K562 (cell line): Measurements from ENCODE around the gene GPC2. TPM values are rescaled to one million over a fixed set of nuclear protein-coding genes. Genes with fewer than 3 reads are reported as not detected.

ENCODE experiments used
- DPF2 ChIP-seq: fragments of 450-650 bp; IDR thresholded peaks from 2 replicates; pipeline ENCODE4 v1.6.1; 2016
- NCOA2 ChIP-seq, 2 experiments: fragments of 450-650 bp; IDR thresholded peaks; 2 replicates each; pipeline ENCODE4 v1.6.1; 2018; ENCODE audit warnings: mild to moderate bottlenecking in 2 of 2, moderate library complexity in 1 of 2; ENCODE audit not compliant: partially characterized antibody in 2 of 2
- ZNF354B ChIP-seq: fragments of 250-450 bp; sonication (Bioruptor Pico); IDR thresholded peaks from 2 replicates; pipeline ENCODE4 v1.4.0; 2020
- polyA plus RNA-seq, 8 experiments: library from polyadenylated mRNA; depleted of rRNA in 4 of 8; stranded (reverse) in 5 of 8; unstranded in 3 of 8; fragments of >200 nt; fragmentation: Nextera tagmentation in 2 of 8; fragmentation: Illumina TruSeq in 1 of 8; extraction: Ambion mirVana in 2 of 8; extraction: Trizol in 1 of 8; gene quantifications; 2 replicates each; pipeline versions ENCODE4 v1.2.1 to v1.2.3, GENCODE V29; 2011 to 2014; ENCODE audit warnings: inconsistent platforms in 1 of 8, missing spikeins in 1 of 8
- total RNA-seq, 7 experiments: library from RNA; depleted of rRNA in 6 of 7; stranded (reverse); fragments of >200 nt in 6 of 7; fragmentation: Illumina TruSeq in 2 of 7; extraction: Trizol in 2 of 7; gene quantifications; 2 replicates each; pipeline versions ENCODE4 v1.2.1 to v1.2.3, GENCODE V29; 2011 to 2021; ENCODE audit warnings: low replicate concordance in 1 of 7
- TF ChIP-seq, protein P1 (sequence below): fragments of 450-650 bp; IDR thresholded peaks from 2 replicates; pipeline ENCODE4 v1.6.1; 2017; ENCODE audit warnings: antibody characterized with exemption, mild to moderate bottlenecking
- TF ChIP-seq, protein P2 (sequence below): fragments of 250-450 bp; sonication (Bioruptor Pico); IDR thresholded peaks from 2 replicates; pipeline ENCODE4 v1.4.0; 2020
- TF ChIP-seq, protein P3 (sequence below), 2 experiments: fragments of 450-650 bp in 1 of 2; sonication (generic) in 1 of 2; formaldehyde crosslinking in 1 of 2; IDR thresholded peaks; 2 replicates each; pipeline versions ENCODE4 v1.7.1 to v1.9.0; 2016 to 2022; ENCODE audit warnings: inconsistent platforms in 1 of 2, mild to moderate bottlenecking in 1 of 2, missing genetic modification reagents in 1 of 2

The GPC2 gene
- total and polyA plus RNA-seq, 9 of the 15 experiments (the other 6 are each of a cell fraction or from before 2014, with no cell fraction given) = 0.06 to 7.7 (median 1.4) TPM; not detected in 1

DNA sequence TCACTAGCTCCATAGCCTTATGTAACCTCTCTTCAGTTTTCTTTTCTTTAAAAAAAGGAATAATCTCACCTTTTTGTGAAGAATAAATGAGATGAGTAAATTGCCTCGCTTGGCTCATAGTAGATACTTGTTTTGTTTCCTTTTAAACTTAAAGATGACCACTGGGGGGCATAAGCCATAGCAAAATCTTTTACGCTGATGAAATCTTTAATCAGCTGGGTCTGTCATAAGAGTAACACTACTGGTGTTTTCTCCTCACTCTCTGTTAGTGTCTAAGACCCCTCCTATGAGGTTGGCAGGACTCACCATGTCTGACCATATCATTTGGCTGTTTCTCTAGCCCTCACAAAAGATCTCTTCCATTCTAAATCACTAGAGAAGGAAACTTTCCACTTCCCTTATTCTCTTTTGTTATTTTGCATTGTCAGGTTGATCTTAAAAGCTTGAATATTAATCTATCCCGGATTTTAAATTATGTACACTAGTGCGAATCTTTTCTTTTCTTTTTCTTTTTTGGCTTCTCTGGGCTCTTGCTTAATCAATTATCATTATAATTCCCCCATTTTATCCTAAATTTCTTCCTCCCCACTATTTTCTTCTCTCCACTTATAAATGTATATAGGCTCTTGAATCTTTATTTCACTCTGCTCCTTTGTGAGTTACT, 13.0 kb upstream of the GPC2 start (continued):
- TF ChIP-seq, protein P1, sequence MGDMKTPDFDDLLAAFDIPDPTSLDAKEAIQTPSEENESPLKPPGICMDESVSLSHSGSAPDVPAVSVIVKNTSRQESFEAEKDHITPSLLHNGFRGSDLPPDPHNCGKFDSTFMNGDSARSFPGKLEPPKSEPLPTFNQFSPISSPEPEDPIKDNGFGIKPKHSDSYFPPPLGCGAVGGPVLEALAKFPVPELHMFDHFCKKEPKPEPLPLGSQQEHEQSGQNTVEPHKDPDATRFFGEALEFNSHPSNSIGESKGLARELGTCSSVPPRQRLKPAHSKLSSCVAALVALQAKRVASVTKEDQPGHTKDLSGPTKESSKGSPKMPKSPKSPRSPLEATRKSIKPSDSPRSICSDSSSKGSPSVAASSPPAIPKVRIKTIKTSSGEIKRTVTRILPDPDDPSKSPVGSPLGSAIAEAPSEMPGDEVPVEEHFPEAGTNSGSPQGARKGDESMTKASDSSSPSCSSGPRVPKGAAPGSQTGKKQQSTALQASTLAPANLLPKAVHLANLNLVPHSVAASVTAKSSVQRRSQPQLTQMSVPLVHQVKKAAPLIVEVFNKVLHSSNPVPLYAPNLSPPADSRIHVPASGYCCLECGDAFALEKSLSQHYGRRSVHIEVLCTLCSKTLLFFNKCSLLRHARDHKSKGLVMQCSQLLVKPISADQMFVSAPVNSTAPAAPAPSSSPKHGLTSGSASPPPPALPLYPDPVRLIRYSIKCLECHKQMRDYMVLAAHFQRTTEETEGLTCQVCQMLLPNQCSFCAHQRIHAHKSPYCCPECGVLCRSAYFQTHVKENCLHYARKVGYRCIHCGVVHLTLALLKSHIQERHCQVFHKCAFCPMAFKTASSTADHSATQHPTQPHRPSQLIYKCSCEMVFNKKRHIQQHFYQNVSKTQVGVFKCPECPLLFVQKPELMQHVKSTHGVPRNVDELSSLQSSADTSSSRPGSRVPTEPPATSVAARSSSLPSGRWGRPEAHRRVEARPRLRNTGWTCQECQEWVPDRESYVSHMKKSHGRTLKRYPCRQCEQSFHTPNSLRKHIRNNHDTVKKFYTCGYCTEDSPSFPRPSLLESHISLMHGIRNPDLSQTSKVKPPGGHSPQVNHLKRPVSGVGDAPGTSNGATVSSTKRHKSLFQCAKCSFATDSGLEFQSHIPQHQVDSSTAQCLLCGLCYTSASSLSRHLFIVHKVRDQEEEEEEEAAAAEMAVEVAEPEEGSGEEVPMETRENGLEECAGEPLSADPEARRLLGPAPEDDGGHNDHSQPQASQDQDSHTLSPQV = peak; percentile 75
- TF ChIP-seq NCOA2 (IDR thresholded peaks at IDR 0.05; ENCODE audit: partially characterized antibody in 2 of 2) (no peak), DPF2 (peak; percentile 52; the same call in 1 of the 2 replicates), ZNF354B (CRISPR knock-in tag) (0 out of 2 replicates have a peak, but pooled peaks have one; percentile 15)
- TF ChIP-seq, protein P2, sequence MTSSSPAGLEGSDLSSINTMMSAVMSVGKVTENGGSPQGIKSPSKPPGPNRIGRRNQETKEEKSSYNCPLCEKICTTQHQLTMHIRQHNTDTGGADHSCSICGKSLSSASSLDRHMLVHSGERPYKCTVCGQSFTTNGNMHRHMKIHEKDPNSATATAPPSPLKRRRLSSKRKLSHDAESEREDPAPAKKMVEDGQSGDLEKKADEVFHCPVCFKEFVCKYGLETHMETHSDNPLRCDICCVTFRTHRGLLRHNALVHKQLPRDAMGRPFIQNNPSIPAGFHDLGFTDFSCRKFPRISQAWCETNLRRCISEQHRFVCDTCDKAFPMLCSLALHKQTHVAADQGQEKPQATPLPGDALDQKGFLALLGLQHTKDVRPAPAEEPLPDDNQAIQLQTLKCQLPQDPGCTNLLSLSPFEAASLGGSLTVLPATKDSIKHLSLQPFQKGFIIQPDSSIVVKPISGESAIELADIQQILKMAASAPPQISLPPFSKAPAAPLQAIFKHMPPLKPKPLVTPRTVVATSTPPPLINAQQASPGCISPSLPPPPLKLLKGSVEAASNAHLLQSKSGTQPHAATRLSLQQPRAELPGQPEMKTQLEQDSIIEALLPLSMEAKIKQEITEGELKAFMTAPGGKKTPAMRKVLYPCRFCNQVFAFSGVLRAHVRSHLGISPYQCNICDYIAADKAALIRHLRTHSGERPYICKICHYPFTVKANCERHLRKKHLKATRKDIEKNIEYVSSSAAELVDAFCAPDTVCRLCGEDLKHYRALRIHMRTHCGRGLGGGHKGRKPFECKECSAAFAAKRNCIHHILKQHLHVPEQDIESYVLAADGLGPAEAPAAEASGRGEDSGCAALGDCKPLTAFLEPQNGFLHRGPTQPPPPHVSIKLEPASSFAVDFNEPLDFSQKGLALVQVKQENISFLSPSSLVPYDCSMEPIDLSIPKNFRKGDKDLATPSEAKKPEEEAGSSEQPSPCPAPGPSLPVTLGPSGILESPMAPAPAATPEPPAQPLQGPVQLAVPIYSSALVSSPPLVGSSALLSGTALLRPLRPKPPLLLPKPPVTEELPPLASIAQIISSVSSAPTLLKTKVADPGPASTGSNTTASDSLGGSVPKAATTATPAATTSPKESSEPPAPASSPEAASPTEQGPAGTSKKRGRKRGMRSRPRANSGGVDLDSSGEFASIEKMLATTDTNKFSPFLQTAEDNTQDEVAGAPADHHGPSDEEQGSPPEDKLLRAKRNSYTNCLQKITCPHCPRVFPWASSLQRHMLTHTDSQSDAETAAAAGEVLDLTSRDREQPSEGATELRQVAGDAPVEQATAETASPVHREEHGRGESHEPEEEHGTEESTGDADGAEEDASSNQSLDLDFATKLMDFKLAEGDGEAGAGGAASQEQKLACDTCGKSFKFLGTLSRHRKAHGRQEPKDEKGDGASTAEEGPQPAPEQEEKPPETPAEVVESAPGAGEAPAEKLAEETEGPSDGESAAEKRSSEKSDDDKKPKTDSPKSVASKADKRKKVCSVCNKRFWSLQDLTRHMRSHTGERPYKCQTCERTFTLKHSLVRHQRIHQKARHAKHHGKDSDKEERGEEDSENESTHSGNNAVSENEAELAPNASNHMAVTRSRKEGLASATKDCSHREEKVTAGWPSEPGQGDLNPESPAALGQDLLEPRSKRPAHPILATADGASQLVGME (CRISPR knock-in tag) = no peak
- TF ChIP-seq, protein P3, sequence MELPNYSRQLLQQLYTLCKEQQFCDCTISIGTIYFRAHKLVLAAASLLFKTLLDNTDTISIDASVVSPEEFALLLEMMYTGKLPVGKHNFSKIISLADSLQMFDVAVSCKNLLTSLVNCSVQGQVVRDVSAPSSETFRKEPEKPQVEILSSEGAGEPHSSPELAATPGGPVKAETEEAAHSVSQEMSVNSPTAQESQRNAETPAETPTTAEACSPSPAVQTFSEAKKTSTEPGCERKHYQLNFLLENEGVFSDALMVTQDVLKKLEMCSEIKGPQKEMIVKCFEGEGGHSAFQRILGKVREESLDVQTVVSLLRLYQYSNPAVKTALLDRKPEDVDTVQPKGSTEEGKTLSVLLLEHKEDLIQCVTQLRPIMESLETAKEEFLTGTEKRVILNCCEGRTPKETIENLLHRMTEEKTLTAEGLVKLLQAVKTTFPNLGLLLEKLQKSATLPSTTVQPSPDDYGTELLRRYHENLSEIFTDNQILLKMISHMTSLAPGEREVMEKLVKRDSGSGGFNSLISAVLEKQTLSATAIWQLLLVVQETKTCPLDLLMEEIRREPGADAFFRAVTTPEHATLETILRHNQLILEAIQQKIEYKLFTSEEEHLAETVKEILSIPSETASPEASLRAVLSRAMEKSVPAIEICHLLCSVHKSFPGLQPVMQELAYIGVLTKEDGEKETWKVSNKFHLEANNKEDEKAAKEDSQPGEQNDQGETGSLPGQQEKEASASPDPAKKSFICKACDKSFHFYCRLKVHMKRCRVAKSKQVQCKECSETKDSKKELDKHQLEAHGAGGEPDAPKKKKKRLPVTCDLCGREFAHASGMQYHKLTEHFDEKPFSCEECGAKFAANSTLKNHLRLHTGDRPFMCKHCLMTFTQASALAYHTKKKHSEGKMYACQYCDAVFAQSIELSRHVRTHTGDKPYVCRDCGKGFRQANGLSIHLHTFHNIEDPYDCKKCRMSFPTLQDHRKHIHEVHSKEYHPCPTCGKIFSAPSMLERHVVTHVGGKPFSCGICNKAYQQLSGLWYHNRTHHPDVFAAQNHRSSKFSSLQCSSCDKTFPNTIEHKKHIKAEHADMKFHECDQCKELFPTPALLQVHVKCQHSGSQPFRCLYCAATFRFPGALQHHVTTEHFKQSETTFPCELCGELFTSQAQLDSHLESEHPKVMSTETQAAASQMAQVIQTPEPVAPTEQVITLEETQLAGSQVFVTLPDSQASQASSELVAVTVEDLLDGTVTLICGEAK (IDR thresholded peaks at IDR 0.05) = 0 out of 2 replicates have a peak, but pooled peaks have one; percentile 51
- TF ChIP-seq, protein P3 (CRISPR knock-in tag; IDR thresholded peaks at IDR 0.05) = no peak
